Mammary epithelial cell (primary cell): ENCODE data around the gene COCH.

Source experiments
- EZH2 ChIP-seq: IDR thresholded peaks from 2 replicates; pipeline ENCODE4 v1.6.1; 2012; ENCODE audit warnings: low read length, inconsistent platforms, borderline replicate concordance
- TF ChIP-seq, protein P1 (sequence below), 2 donors: IDR thresholded peaks in 1 of 2; conservative IDR thresholded peaks in 1 of 2; 2 replicates each; pipeline ENCODE4 v1.5.1; 2011 to 2012; ENCODE audit warnings: inconsistent platforms in 2 of 2, low read length in 2 of 2, mild to moderate bottlenecking in 2 of 2, control low read depth in 1 of 2, low read depth in 1 of 2; ENCODE audit not compliant: insufficient read depth in 1 of 2; ENCODE audit errors: extremely low read depth in 1 of 2

GRCh38 chr14:30903285-30904124 is 29.1 kb downstream of the COCH start:
- TF ChIP-seq, protein P1, sequence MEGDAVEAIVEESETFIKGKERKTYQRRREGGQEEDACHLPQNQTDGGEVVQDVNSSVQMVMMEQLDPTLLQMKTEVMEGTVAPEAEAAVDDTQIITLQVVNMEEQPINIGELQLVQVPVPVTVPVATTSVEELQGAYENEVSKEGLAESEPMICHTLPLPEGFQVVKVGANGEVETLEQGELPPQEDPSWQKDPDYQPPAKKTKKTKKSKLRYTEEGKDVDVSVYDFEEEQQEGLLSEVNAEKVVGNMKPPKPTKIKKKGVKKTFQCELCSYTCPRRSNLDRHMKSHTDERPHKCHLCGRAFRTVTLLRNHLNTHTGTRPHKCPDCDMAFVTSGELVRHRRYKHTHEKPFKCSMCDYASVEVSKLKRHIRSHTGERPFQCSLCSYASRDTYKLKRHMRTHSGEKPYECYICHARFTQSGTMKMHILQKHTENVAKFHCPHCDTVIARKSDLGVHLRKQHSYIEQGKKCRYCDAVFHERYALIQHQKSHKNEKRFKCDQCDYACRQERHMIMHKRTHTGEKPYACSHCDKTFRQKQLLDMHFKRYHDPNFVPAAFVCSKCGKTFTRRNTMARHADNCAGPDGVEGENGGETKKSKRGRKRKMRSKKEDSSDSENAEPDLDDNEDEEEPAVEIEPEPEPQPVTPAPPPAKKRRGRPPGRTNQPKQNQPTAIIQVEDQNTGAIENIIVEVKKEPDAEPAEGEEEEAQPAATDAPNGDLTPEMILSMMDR (conservative IDR thresholded peaks at IDR 0.05 in 1 of 2, IDR thresholded peaks at IDR 0.05 in 1 of 2; ENCODE audit: extremely low read depth in 1 of 2, insufficient read depth in 1 of 2, low read depth in 1 of 2, low read length in 2 of 2), result no peak
- TF ChIP-seq EZH2, result no peak
